ENCODE data around the gene NECAB3.
"Not testable (repeated sequence)": the region's sequence is repeated elsewhere in the genome, so short reads cannot be mapped to it uniquely, and the experiment has no call there.

The NECAB3 gene

GRCh38 chr20:33674294-33675135, at the start of gene NECAB3:
NECAB3 (minus strand) TSS chr20:33674428; CDS start chr20:33674352, 76 bp downstream.
- DNase-seq, result peak; percentile 44 to 68

- no peak for DNase-seq
Measured at GRCh38 chr20:33721391-33722140, 47.3 kb upstream of the NECAB3 start.

- peak; percentile 75 to 81 for DNase-seq
Measured at GRCh38 chr20:33719989-33720709, 45.9 kb upstream of the NECAB3 start, which contains the start of gene PXMP4. PXMP4 (minus strand) TSS chr20:33720310; CDS start chr20:33720207, 103 bp downstream.

- DNase-seq, result no peak
Measured at GRCh38 chr20:33719277-33719988, 45.2 kb upstream of the NECAB3 start.

- no peak for DNase-seq
Measured at GRCh38 chr20:33716498-33716897, 42.3 kb upstream of the NECAB3 start.

GRCh38 chr20:33713865-33714367, 39.7 kb upstream of the NECAB3 start:
- no peak for DNase-seq

- no peak for DNase-seq
Measured at GRCh38 chr20:33711446-33711738, 37.2 kb upstream of the NECAB3 start.

GRCh38 chr20:33710681-33711445, 36.6 kb upstream of the NECAB3 start:
- DNase-seq, result no peak

GRCh38 chr20:33709905-33710541, 35.8 kb upstream of the NECAB3 start:
- no peak for DNase-seq

GRCh38 chr20:33709398-33709797, 35.2 kb upstream of the NECAB3 start:
- DNase-seq, result no peak

- DNase-seq, result no peak
Measured at GRCh38 chr20:33707668-33708067, 33.4 kb upstream of the NECAB3 start.

- no peak for DNase-seq
Measured at GRCh38 chr20:33704197-33704924, 30.1 kb upstream of the NECAB3 start.

GRCh38 chr20:33703498-33704137, 29.4 kb upstream of the NECAB3 start:
- DNase-seq, result no peak

GRCh38 chr20:33702861-33703260, 28.6 kb upstream of the NECAB3 start:
- DNase-seq, result no peak

- DNase-seq, result no peak
Measured at GRCh38 chr20:33701629-33702450, 27.6 kb upstream of the NECAB3 start.

GRCh38 chr20:33700696-33701441, 26.6 kb upstream of the NECAB3 start:
- not testable (repeated sequence) for DNase-seq

GRCh38 chr20:33698966-33699365, 24.7 kb upstream of the NECAB3 start:
- DNase-seq, result not testable (repeated sequence)

GRCh38 chr20:33697129-33697528, 22.9 kb upstream of the NECAB3 start:
- no peak for DNase-seq
